SU-DHL-6 (cell line): ENCODE results near the gene MAP7.
"Not testable (repeated sequence)": the region's sequence is repeated elsewhere in the genome, so short reads cannot be mapped to it uniquely, and the experiment has no call there.

ENCODE experiments used
- H2AFZ ChIP-seq: fragments of 200-600 bp; sonication (generic); 2 replicates; pipeline ENCODE4 v1.6.1; 2014; ENCODE audit warnings: low read depth, mild to moderate bottlenecking, moderate library complexity, mixed read lengths, antibody characterized with exemption, low read length; ENCODE audit not compliant: severe bottlenecking
- H3F3A ChIP-seq: fragments of 200-600 bp; shearing (Covaris generic); 2 replicates; pipeline ENCODE4 v1.6.0; 2016; ENCODE audit warnings: antibody characterized with exemption, mild to moderate bottlenecking; ENCODE audit not compliant: insufficient read depth
- H3K27ac ChIP-seq: fragments of 200-600 bp; sonication (generic); 2 replicates; pipeline ENCODE4 v1.5.1; 2016; ENCODE audit warnings: low read depth, mild to moderate bottlenecking, low read length, moderate library complexity, mixed read lengths
- H3K27me3 ChIP-seq: fragments of 200-600 bp; sonication (generic), shearing (Covaris generic); 2 replicates; pipeline ENCODE4 v1.6.0; 2014; ENCODE audit warnings: mild to moderate bottlenecking, low read length
- H3K36me3 ChIP-seq: fragments of 200-600 bp; sonication (generic); 2 replicates; pipeline ENCODE4 v1.6.1; 2014; ENCODE audit warnings: mild to moderate bottlenecking, low read length, mixed read lengths
- H3K4me2 ChIP-seq: fragments of 300-600, 200-600 bp; shearing (Covaris generic), sonication (generic); 2 replicates; pipeline ENCODE4 v1.6.0; 2014; ENCODE audit warnings: low read length, low read depth, mild to moderate bottlenecking; ENCODE audit not compliant: poor library complexity, severe bottlenecking
- H3K4me3 ChIP-seq: fragments of 200-600 bp; sonication (generic); 2 replicates; pipeline ENCODE4 v1.5.1; 2014; ENCODE audit warnings: antibody characterized with exemption, low read length, mild to moderate bottlenecking, mixed read lengths; ENCODE audit not compliant: insufficient read depth, poor library complexity, severe bottlenecking
- H3K79me2 ChIP-seq: fragments of 200-600 bp; sonication (generic); 2 replicates; pipeline ENCODE4 v1.6.1; 2014; ENCODE audit warnings: mild to moderate bottlenecking, low read length, moderate library complexity; ENCODE audit not compliant: insufficient read depth
- H3K9ac ChIP-seq: fragments of 200-600 bp; sonication (generic); 2 replicates; pipeline ENCODE4 v1.7.0; 2014; ENCODE audit warnings: mild to moderate bottlenecking, low read length
- H3K9me2 ChIP-seq: fragments of 200-600 bp; sonication (generic); replicated peaks from 2 replicates; pipeline ENCODE4 v1.6.1; 2014; ENCODE audit warnings: low read length; ENCODE audit not compliant: insufficient read depth
- H3K9me3 ChIP-seq: fragments of 200-600 bp; sonication (generic); 2 replicates; pipeline ENCODE4 v1.6.1; 2014; ENCODE audit warnings: low read length, mixed read lengths; ENCODE audit not compliant: insufficient read depth
- H4K20me1 ChIP-seq: fragments of 200-600 bp; sonication (generic); 2 replicates; pipeline ENCODE4 v1.6.1; 2014; ENCODE audit warnings: low read depth, mild to moderate bottlenecking, antibody characterized with exemption, low read length, moderate library complexity, mixed read lengths
- EZH2phosphoT487 ChIP-seq: fragments of 200-600 bp; sonication (generic), shearing (Covaris generic); conservative IDR thresholded peaks from 2 replicates; pipeline ENCODE4 v1.6.1; 2018; ENCODE audit warnings: mild to moderate bottlenecking, antibody characterized with exemption, low read length, moderate library complexity, mixed read lengths
- TF ChIP-seq, protein P1 (sequence below): fragments of 200-600 bp; sonication (generic); IDR thresholded peaks from one replicate; pipeline ENCODE4 v1.5.1; 2017; ENCODE audit warnings: antibody characterized with exemption, mild to moderate bottlenecking, low read length, moderate library complexity; ENCODE audit not compliant: insufficient read depth, poor library complexity, severe bottlenecking

MAP7 gene

DNA sequence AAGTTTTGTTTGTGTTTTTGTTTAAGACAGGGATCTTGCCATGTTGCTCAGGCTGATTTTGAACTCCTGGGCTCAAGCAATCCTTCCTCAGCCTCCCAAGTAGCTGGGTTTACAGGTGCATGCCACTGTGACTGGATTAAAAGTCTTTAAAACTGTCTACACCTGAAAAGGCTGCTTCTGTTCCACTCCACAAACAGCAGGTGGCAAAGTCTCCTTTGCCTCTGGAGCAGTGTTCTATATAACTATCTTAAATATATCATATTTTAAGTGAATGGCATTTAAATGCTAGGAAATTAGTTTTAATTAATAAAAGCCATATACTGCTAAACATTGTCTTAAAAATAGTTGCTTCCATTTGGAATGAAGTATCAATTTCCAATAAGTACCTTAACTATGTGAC lies 171.3 kb downstream of the MAP7 start:
- Histone ChIP-seq H3K27me3 (no peaks in the 10 kb centered on the region), H3K4me3 (no peak overlapping the region), H3K79me2 (no peaks in the 10 kb centered on the region), H3F3A (no peaks in the 10 kb centered on the region), H3K27ac (no peak overlapping the region), H3K9ac (no peak overlapping the region), H3K36me3 (no peaks in the 10 kb centered on the region), H3K9me2 (no peaks in the 10 kb centered on the region), H3K4me2 (no peak overlapping the region), H2AFZ (no peak overlapping the region), H4K20me1 (no peaks in the 10 kb centered on the region), H3K9me3 (no peaks in the 10 kb centered on the region)
- TF ChIP-seq, protein P1, sequence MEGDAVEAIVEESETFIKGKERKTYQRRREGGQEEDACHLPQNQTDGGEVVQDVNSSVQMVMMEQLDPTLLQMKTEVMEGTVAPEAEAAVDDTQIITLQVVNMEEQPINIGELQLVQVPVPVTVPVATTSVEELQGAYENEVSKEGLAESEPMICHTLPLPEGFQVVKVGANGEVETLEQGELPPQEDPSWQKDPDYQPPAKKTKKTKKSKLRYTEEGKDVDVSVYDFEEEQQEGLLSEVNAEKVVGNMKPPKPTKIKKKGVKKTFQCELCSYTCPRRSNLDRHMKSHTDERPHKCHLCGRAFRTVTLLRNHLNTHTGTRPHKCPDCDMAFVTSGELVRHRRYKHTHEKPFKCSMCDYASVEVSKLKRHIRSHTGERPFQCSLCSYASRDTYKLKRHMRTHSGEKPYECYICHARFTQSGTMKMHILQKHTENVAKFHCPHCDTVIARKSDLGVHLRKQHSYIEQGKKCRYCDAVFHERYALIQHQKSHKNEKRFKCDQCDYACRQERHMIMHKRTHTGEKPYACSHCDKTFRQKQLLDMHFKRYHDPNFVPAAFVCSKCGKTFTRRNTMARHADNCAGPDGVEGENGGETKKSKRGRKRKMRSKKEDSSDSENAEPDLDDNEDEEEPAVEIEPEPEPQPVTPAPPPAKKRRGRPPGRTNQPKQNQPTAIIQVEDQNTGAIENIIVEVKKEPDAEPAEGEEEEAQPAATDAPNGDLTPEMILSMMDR: no peak
- TF ChIP-seq EZH2phosphoT487: no peak

DNA sequence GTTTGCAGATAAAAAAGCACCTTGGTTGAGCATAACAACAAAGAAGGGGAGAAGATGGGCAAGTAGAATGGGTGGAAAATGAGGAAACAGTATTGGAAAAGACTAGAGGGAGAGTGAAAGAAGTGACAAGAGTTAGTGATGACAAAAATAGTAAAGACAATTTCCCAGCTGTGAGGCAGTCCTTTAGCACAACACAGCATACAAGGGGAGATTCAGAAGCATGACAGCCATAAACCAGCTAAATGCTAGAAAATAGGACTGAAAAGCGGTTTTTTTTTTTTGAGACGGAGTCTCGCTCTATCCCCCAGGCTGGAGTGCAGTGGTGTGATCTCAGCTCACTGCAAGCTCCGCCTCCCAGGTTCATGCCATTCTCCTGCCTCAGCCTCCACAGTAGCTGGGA lies 174.4 kb downstream of the MAP7 start:
- H3K36me3 ChIP-seq, H3K79me2 ChIP-seq, H3K9me3 ChIP-seq, H3K4me3 ChIP-seq, H4K20me1 ChIP-seq, H3K27ac ChIP-seq, H3K27me3 ChIP-seq, H3K4me2 ChIP-seq, H2AFZ ChIP-seq, H3K9ac ChIP-seq, H3F3A ChIP-seq, H3K9me2 ChIP-seq: not testable (repeated sequence)

DNA sequence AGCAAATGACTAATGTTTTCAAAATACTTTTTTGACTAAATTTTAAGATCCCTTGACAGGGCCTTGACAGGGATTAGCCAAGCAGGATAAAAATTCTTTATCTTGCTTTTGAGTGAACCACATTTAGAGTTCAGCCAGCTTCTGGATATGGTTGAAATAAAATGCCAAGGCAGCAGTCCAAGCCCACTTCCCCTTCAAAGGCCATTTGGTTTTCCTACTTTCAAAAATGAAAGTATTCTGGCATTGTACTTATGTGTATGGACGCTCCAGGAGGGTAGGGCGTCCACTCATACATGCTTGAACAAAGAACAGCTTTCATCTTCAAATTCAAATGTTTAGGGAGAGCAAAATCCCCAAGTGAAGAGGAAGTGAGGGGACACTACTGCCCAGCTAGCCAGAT lies 178.3 kb downstream of the MAP7 start:
- H3K27ac ChIP-seq: no peak overlapping the region
- H3K79me2 ChIP-seq: no peaks in the 10 kb centered on the region
- no peaks in the 10 kb centered on the region for H3K36me3 ChIP-seq
- no peaks in the 10 kb centered on the region for H3K27me3 ChIP-seq
- no peak overlapping the region for H3K4me3 ChIP-seq
- H3F3A ChIP-seq: no peaks in the 10 kb centered on the region
- no peak overlapping the region for H2AFZ ChIP-seq
- H3K9me3 ChIP-seq: no peaks in the 10 kb centered on the region
- no peaks in the 10 kb centered on the region for H4K20me1 ChIP-seq
- TF ChIP-seq EZH2phosphoT487: no peak
- TF ChIP-seq, protein P1: no peak
- no peak overlapping the region for H3K4me2 ChIP-seq
- no peaks in the 10 kb centered on the region for H3K9me2 ChIP-seq
- H3K9ac ChIP-seq: no peak overlapping the region

DNA sequence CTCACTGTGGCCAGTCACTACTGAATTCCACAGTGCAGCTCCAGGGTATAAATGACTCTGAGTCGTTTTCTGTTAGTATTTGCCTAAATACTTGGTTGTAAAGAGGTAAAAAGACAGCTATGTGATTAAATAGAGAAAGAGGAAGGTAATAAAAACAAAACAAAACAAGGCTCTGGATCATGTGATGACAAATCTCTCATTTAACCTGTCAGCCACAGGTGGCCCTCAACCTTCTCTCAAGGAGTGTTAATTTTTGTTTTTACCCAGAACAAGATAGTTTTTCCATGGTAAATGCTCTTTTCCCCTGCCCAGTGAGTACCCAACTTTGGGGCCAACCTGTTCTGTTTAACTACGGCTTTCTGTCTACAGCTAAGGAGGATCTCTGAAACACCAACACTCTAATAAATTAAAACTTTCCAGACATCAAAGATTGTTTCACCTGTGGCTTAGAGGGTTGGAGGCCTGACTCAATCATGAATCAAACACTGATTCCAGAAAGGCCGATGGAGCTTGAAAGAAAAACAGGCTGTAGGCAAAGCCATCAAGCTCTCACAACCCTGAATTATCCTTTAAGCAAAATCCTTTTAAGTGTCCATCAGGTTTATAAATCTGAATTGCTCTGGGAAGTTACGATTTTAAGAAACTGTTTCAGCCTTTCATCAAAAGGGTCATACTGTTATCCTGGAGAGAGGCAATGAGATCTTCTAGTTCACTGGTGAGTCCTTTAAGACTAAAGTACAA lies 179.1 kb downstream of the MAP7 start:
- Histone ChIP-seq H3K36me3 (no peaks in the 10 kb centered on the region), H3K4me2 (no peak overlapping the region), H3K9ac (no peak overlapping the region), H3F3A (no peaks in the 10 kb centered on the region), H4K20me1 (no peaks in the 10 kb centered on the region), H3K79me2 (no peaks in the 10 kb centered on the region), H3K9me3 (no peaks in the 10 kb centered on the region), H3K4me3 (no peak overlapping the region), H3K27me3 (no peaks in the 10 kb centered on the region), H3K27ac (no peak overlapping the region), H2AFZ (no peak overlapping the region), H3K9me2 (no peaks in the 10 kb centered on the region)
- TF ChIP-seq, protein P1: no peak
- no peak for TF ChIP-seq EZH2phosphoT487
